ENCODE data around the gene PPP1R3C.

DNA sequence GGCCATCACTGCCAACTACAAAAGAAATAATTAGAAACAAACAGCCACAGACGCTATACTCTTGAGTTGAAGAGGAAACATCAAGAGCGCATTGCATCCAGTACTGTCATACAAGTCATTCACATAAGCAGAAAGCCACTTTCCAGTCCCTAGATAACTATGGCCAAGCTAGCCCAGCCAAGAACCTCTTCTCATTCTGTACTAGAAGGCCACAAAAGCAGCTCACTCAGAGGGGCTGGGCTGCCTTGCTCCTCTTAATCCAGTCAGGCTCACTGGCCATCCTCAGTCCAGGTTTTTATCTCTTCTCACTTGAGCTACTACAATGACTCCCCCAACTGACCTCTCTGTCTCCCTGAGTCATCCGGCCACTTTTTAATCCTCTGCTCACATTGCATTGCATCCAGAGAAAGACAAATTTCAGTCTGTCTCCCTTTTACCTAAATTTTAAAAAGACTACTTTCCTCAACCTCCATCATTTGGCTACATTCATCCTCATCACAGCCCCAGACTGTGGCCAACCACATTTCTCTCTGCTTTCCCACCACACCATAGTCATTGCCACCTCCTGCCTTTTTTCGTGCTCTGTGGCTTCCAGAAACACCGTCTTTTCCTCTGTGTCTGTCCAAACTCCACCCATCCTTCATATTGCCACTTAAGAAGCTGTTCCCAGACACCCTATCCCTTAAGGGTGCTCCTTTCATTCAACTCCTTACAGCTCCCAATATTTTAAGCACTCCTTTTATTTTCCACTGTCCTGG lies 25.0 kb downstream of the PPP1R3C start:
- no peak for TF ChIP-seq BHLHE40 (IDR thresholded peaks at IDR 0.05; ENCODE audit: low read depth, low read length)
- TF ChIP-seq, protein P1, sequence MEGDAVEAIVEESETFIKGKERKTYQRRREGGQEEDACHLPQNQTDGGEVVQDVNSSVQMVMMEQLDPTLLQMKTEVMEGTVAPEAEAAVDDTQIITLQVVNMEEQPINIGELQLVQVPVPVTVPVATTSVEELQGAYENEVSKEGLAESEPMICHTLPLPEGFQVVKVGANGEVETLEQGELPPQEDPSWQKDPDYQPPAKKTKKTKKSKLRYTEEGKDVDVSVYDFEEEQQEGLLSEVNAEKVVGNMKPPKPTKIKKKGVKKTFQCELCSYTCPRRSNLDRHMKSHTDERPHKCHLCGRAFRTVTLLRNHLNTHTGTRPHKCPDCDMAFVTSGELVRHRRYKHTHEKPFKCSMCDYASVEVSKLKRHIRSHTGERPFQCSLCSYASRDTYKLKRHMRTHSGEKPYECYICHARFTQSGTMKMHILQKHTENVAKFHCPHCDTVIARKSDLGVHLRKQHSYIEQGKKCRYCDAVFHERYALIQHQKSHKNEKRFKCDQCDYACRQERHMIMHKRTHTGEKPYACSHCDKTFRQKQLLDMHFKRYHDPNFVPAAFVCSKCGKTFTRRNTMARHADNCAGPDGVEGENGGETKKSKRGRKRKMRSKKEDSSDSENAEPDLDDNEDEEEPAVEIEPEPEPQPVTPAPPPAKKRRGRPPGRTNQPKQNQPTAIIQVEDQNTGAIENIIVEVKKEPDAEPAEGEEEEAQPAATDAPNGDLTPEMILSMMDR (conservative IDR thresholded peaks at IDR 0.05; ENCODE audit: low read depth, low read length) = no peak
- no peak for TF ChIP-seq CEBPB (IDR thresholded peaks at IDR 0.05; ENCODE audit: low read depth, low read length)
- no peak for TF ChIP-seq POLR2A (IDR thresholded peaks at IDR 0.05; ENCODE audit: low read depth, low read length)
- TF ChIP-seq SMC3 (IDR thresholded peaks at IDR 0.05; ENCODE audit: low read depth, low read length) = no peak
- TF ChIP-seq, protein P2, sequence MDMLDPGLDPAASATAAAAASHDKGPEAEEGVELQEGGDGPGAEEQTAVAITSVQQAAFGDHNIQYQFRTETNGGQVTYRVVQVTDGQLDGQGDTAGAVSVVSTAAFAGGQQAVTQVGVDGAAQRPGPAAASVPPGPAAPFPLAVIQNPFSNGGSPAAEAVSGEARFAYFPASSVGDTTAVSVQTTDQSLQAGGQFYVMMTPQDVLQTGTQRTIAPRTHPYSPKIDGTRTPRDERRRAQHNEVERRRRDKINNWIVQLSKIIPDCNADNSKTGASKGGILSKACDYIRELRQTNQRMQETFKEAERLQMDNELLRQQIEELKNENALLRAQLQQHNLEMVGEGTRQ (IDR thresholded peaks at IDR 0.05; ENCODE audit: low read depth, low read length) = no peak
- TF ChIP-seq, protein P3, sequence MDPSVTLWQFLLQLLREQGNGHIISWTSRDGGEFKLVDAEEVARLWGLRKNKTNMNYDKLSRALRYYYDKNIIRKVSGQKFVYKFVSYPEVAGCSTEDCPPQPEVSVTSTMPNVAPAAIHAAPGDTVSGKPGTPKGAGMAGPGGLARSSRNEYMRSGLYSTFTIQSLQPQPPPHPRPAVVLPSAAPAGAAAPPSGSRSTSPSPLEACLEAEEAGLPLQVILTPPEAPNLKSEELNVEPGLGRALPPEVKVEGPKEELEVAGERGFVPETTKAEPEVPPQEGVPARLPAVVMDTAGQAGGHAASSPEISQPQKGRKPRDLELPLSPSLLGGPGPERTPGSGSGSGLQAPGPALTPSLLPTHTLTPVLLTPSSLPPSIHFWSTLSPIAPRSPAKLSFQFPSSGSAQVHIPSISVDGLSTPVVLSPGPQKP (IDR thresholded peaks at IDR 0.05; ENCODE audit: borderline replicate concordance, low read depth, low read length) = no peak
- TF ChIP-seq MXI1 (IDR thresholded peaks at IDR 0.05; ENCODE audit: borderline replicate concordance, low read depth, low read length) = no peak
- no peak for TF ChIP-seq MAFK (IDR thresholded peaks at IDR 0.05; ENCODE audit: low read depth, low read length)
